Neural progenitor cell (in vitro differentiated cells): Measurements from ENCODE around the gene PPP1R3E.

Source experiments
- CTCF ChIP-seq: fragments of 200-600 bp; sonication (generic); IDR thresholded peaks from 2 replicates; pipeline ENCODE4 v1.5.1; 2017; ENCODE audit warnings: antibody characterized with exemption, mild to moderate bottlenecking
- EZH2 ChIP-seq: fragments of 200-600 bp; sonication (generic); IDR thresholded peaks from 2 replicates; pipeline ENCODE4 v1.6.1; 2017; ENCODE audit warnings: antibody characterized with exemption, mild to moderate bottlenecking, moderate library complexity
- EZH2phosphoT487 ChIP-seq: fragments of 200-600 bp; sonication (generic); IDR thresholded peaks from 2 replicates; pipeline ENCODE4 v1.6.1; 2017; ENCODE audit warnings: antibody characterized with exemption

GRCh38 chr14:23351681-23352505, 49.2 kb upstream of the PPP1R3E start:
- TF ChIP-seq CTCF (peak; percentile 53), EZH2phosphoT487 (no peak), EZH2 (no peak)
